ENCODE data around the gene CACTIN. TPM values are rescaled to one million over a fixed set of nuclear protein-coding genes. Genes with fewer than 3 reads are reported as not detected.

The CACTIN gene
- polyA plus RNA-seq, 1 donor (not counting 4 experiments of a cell fraction or from before 2014, with no cell fraction given), result 10.8 TPM

- H3K27ac ChIP-seq (ENCODE audit: control insufficient read depth, insufficient read depth, low read length), result no peak overlapping the region
- no peak for DNase-seq (ENCODE audit: low read depth, low spot score)
Measured at GRCh38 chr19:3672575-3672948, 46.0 kb upstream of the CACTIN start.

GRCh38 chr19:3671680-3672574, 45.3 kb upstream of the CACTIN start:
- no peaks in the 10 kb centered on the region for H3K9me3 ChIP-seq (ENCODE audit: control insufficient read depth, low read depth, low read length)
- H3K36me3 ChIP-seq (ENCODE audit: control insufficient read depth in 2 of 2, extremely low read depth in 1 of 2, insufficient read depth in 2 of 2, low read length in 2 of 2), result peaks cover 0 to 2% of the 10 kb centered on the region in 2 experiments
- H3K4me1 ChIP-seq (ENCODE audit: control insufficient read depth, extremely low read depth, insufficient read depth, low read length), result peaks cover 7% of the 10 kb centered on the region
- H3K27me3 ChIP-seq (ENCODE audit: control insufficient read depth, extremely low read depth, insufficient read depth, low read length), result no peaks in the 10 kb centered on the region
- no peak overlapping the region for H3K4me2 ChIP-seq (ENCODE audit: control insufficient read depth, extremely low read depth, insufficient read depth, low read depth, low read length)
- no peaks in the 10 kb centered on the region for H3K9me1 ChIP-seq (ENCODE audit: control insufficient read depth, extremely low read depth, insufficient read depth, low read length)
- no peak overlapping the region for H3K27ac ChIP-seq (ENCODE audit: control insufficient read depth, insufficient read depth, low read length)
- FAIRE-seq (no peak), DNase-seq (ENCODE audit: low read depth, low spot score) (no peak)
- no peak overlapping the region for H3K9ac ChIP-seq (ENCODE audit: control insufficient read depth, extremely low read depth, insufficient read depth, low read length)
- H2AFZ ChIP-seq (ENCODE audit: control insufficient read depth, low read length), result no peak overlapping the region
- peaks cover 11% of the 10 kb centered on the region for H4K20me1 ChIP-seq (ENCODE audit: control insufficient read depth, extremely low read depth, insufficient read depth, low read length)
- dilution Hi-C loops (cut with MboI; ENCODE audit: extremely low pct_ligation_motif_present, low sequenced_read_pairs), result no loop called here
- no peak overlapping the region for H3K4me3 ChIP-seq (ENCODE audit: control insufficient read depth in 2 of 3, extremely low read depth in 1 of 3, insufficient read depth in 2 of 3, low read depth in 1 of 3, low read length in 3 of 3)
- H3K79me2 ChIP-seq (ENCODE audit: control insufficient read depth, insufficient read depth, low read length), result no peaks in the 10 kb centered on the region
- TF ChIP-seq CTCF (optimal IDR thresholded peaks at IDR 0.05 in 1 of 3, IDR thresholded peaks at IDR 0.05 in 1 of 3, conservative IDR thresholded peaks at IDR 0.05 in 1 of 3; ENCODE audit: extremely low read depth in 1 of 3, insufficient read depth in 2 of 3, low read length in 3 of 3) (no peak), EZH2 (IDR thresholded peaks at IDR 0.05; ENCODE audit: low read length) (no peak)

More at GRCh38 chr19:3672575-3672948, 46.0 kb upstream of the CACTIN start:
- no peak for FAIRE-seq
- H3K9me1 ChIP-seq (ENCODE audit: control insufficient read depth, extremely low read depth, insufficient read depth, low read length), result no peaks in the 10 kb centered on the region
- no peaks in the 10 kb centered on the region for H3K79me2 ChIP-seq (ENCODE audit: control insufficient read depth, insufficient read depth, low read length)
- H3K4me2 ChIP-seq (ENCODE audit: control insufficient read depth, extremely low read depth, insufficient read depth, low read depth, low read length), result no peak overlapping the region
- no peak overlapping the region for H3K4me3 ChIP-seq (ENCODE audit: control insufficient read depth in 2 of 3, extremely low read depth in 1 of 3, insufficient read depth in 2 of 3, low read depth in 1 of 3, low read length in 3 of 3)
- dilution Hi-C loops (cut with MboI; ENCODE audit: extremely low pct_ligation_motif_present, low sequenced_read_pairs), result no loop called here
- H3K36me3 ChIP-seq (ENCODE audit: control insufficient read depth in 2 of 2, extremely low read depth in 1 of 2, insufficient read depth in 2 of 2, low read length in 2 of 2), result no peaks in the 10 kb centered on the region
- no peak for TF ChIP-seq CTCF (optimal IDR thresholded peaks at IDR 0.05 in 1 of 3, IDR thresholded peaks at IDR 0.05 in 1 of 3, conservative IDR thresholded peaks at IDR 0.05 in 1 of 3; ENCODE audit: extremely low read depth in 1 of 3, insufficient read depth in 2 of 3, low read length in 3 of 3)
- TF ChIP-seq EZH2 (IDR thresholded peaks at IDR 0.05; ENCODE audit: low read length), result no peak
- no peaks in the 10 kb centered on the region for H3K27me3 ChIP-seq (ENCODE audit: control insufficient read depth, extremely low read depth, insufficient read depth, low read length)
- H3K9me3 ChIP-seq (ENCODE audit: control insufficient read depth, low read depth, low read length), result no peaks in the 10 kb centered on the region
- peaks cover 7% of the 10 kb centered on the region for H3K4me1 ChIP-seq (ENCODE audit: control insufficient read depth, extremely low read depth, insufficient read depth, low read length)
- H4K20me1 ChIP-seq (ENCODE audit: control insufficient read depth, extremely low read depth, insufficient read depth, low read length), result peaks cover 11% of the 10 kb centered on the region
- no peak overlapping the region for H2AFZ ChIP-seq (ENCODE audit: control insufficient read depth, low read length)
- no peak overlapping the region for H3K9ac ChIP-seq (ENCODE audit: control insufficient read depth, extremely low read depth, insufficient read depth, low read length)
